GM12873 (cell line): ENCODE data around the gene OSBPL7.

Source experiments
- CTCF ChIP-seq: IDR thresholded peaks from 2 replicates; pipeline ENCODE4 v1.5.1; 2012; ENCODE audit warnings: low read depth, mild to moderate bottlenecking, moderate library complexity, low read length, control low read depth; ENCODE audit not compliant: insufficient read depth; ENCODE audit errors: missing control alignments

OSBPL7 gene

GRCh38 chr17:47781397-47781796 is 40.2 kb downstream of the OSBPL7 start:
- TF ChIP-seq CTCF = no peak

GRCh38 chr17:47778184-47778635 is 43.4 kb downstream of the OSBPL7 start:
- no peak for TF ChIP-seq CTCF

- peak; percentile 79 for TF ChIP-seq CTCF
Measured at GRCh38 chr17:47776330-47777197, 45.0 kb downstream of the OSBPL7 start.

GRCh38 chr17:47774987-47775580 is 46.5 kb downstream of the OSBPL7 start:
- TF ChIP-seq CTCF = no peak

- no peak for TF ChIP-seq CTCF
Measured at GRCh38 chr17:47774331-47774730, 47.3 kb downstream of the OSBPL7 start.

GRCh38 chr17:47763913-47764582 is 57.5 kb downstream of the OSBPL7 start:
- no peak for TF ChIP-seq CTCF

- TF ChIP-seq CTCF = no peak
Measured at GRCh38 chr17:47762728-47763127, 58.9 kb downstream of the OSBPL7 start.
